OCI-M1 (cell line): ENCODE data around the gene MED14.
"Not testable (repeated sequence)": the region's sequence is repeated elsewhere in the genome, so short reads cannot be mapped to it uniquely, and the experiment has no call there.

Experiments used
- DNase-seq: peaks from one replicate; lab custom pipeline; 2025; lab: John Stamatoyannopoulos, UW

Gene MED14

DNA sequence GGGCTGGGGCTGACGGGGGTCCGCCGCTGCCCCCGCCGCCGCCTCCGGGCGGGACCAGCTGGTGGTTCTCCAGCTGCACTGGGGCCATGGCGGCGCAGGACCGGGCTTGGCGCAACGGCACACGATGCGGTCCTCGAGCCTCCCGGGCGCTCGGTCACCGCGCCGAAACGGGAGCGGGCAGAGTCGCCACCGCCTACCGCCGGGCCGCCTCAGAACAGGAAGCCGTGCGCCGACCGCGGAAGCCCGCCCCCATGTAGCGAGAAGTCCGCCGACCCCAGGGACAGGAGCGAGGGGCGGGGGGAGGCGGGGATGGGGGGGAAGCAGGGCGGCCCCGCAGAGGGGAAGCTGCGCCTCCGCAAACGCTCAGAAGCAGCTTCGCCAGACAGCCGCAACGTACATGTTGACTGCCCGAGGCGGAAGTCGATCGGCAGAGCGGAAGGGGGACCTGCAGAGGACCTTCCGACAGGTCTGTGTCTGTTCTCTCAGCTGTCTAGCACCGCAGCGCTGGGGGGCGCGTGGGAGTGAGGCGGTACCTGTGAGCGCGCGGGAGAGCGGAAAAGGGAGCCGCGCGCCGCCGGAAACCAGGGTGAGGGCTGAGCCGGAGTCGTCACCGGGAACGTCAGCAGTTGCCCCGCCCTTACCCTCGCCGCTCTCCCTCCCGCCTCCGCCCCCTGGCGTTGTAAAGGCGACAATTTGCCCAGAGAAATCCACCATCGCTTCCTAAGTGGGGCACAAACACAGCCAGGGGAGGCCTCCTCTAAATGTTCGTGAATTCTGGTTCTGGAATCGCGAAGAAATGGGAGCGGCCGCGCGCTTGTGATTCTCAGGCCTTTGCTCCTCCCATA lies at the start of gene MED14:
Gene MED14, minus strand, starts transcription at position 218 of the 845 bp plus-strand sequence. Its CDS starts 130 bp downstream, at position 88.
- DNase-seq, result peak; percentile 94

DNA sequence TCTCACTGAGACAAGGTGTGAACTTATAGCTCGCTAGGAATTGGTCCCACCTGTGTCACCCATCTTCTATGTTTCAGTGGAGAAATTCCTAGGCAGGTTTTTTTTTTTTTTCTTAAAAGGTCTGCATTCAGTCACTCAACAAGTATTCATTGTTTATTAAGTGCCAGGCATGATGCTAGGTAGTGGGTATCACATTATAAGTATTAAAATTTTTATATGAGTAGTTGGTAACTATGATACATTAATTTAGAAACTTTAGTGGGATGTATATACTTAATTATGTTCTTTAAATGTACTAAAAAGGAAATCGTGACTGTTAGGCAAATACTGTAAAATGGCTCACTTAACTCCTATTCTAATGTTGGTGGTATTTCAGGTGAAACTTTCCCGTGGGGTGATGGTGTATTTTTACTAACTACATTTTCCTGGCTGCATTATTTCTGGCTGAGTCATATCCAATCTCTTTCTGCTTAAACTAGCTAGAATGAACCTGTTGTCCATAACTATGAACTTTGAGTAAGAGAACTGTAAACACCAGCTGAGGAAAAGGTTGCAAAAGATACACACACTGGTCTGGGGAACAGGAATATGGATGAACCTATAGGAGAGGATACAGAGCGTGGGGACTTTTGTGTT lies 49.3 kb upstream of the MED14 start:
- no peak for DNase-seq

DNA sequence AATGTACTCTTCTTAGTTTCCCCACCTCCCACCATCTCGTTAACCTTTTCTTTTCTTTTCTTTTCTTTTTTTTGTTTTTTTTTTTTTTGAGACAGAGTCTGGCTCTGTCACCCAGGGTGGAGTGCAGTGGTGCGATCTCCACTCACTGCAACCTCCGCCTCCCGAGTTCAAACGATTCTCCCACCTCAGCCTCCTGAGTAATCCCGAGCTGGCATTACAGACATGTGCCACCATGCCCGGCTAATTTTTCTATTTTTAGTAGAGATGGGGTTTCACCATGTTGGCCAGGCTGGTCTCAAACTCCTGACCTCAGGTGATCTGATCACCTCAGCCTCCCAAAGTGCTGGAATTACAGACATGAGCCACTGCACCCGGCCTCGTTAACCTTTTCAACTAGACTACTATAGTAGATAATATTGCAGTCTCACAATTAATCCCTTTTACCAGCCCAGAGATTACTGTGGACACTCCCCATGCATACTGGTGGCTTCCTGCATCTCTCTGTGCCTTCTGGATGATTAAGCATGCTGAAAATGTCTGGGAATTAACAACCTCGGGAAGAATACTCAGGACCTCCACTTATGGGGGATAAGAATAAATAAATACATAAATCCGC lies 47.4 kb upstream of the MED14 start:
- DNase-seq, result not testable (repeated sequence)

DNA sequence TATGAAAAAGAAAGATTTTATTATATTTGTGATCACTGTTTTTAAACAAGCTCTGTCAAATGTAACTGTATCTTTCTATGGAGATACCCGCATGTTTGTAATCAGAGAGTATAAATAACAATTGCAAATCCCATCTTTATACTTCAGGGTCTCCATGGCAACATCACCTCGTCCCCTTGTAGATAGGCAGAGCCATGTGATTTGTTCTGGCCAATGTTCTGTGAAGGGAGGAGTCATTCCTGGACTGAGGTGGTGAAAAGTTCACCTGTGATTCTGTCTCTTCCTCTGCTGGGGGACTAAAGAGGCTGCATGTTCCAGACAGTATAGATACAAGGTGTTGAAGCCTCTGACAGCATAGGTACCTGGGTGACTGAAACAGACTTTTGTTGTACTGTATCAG lies 45.6 kb upstream of the MED14 start:
- DNase-seq, result no peak

DNA sequence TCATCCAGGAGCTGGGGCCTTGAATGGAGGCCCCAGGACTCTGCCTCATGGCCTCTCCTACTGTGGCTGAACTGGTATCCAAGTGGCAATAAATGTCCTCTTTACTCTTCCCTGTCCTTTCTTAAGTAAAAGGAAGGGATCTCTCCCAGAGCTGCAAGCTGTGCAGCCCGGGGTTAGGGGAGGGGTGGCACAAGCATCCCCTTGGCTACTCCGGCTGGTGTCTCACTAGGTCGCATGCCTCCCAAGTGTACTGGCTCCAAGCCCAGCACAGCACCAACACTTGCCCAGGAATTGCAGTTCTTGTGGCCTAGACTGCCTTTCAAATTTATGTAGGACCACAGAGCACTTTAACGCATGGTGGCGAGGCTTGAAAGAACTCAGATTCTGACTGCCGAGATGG lies 44.7 kb upstream of the MED14 start:
- DNase-seq, result no peak

DNA sequence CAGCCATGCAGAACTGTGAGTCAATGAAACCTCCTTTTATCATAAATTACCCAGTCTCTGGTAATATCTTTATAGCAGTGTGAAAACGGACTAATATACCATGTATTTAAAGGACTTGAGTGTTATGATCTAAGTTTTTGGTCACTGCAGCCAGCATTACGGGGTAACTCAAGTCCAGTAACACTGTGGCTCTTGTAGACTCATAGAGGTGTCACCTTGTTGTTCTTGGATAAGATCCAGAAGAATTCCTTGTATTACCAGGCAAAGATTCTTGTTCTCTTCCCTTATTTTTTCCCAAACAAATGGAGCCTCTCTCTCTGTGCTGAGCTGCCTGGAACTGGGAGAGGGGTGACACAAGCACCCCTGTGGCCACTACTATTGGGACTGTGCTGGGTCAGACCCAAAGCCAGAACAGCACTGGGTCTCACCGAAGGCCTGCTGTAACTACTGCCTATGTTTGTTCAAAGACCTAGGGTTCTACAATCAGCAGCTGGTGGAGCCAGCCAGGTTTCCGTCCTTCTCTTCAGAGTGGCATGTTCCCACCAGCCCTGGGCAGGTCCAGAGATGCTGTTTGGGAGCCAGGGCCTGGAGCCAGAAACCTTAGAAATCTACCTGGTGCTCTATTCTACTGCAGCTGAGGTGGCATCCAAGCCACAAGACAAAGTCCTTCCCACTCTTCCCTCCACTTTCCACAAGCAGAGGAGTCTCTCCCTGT lies 43.7 kb upstream of the MED14 start:
- no peak for DNase-seq

DNA sequence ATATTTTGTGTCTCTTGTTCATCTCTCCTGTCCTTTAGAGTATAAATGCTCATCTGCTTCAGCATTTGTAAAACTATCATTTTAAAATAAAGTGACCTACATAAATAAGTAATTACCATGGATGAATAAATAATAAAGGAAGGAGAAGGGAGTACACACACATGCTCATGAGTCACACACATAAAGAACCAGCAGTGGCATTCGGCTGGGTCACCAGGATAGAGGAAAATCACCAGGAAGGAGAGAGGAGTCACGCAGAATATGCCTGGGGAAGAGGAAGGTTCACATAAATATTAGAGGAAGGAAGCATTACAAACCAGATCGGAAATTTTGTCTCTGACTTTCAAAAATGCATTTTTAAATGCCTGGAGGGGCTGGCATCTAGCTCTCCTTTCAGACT lies 38.5 kb upstream of the MED14 start:
- DNase-seq, result no peak

DNA sequence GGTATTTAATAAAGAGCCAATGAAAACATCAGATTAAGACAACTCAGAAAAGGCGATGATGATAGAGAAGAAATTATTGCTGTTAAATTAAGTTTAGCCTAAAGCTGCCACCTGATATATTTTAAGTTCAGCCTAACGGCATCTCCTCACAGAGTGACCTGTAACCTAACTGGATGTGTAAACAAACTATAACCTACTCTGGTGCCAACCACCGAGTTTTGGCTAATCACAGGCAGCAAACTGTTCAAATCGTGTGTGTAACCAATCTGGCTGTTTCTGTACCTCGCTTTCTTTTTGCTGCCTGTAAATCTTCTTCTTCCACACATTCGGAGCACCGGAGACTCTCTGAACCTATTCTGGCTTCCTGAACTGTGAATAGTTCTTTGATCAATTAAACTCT lies 37.8 kb upstream of the MED14 start:
- DNase-seq, result no peak

DNA sequence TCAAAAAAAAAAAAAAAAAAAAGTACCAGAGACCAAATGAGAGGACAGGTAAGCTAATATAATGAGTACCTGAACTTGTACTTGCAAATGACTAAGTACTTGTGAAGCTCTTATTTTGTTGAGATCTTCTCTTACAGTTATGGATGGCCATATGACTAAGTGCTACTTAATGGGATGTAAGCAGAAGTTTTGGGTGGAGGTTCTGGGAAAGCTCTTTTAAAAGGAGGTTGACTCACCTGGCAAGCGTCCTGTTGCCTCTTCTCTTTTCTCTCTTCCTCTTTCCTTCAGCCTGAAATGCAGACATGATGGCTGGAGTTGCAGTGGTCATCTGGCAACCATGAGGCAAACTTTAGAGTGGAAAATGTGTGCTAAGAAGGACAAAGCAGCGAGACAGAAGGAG lies 36.9 kb upstream of the MED14 start:
- no peak for DNase-seq

DNA sequence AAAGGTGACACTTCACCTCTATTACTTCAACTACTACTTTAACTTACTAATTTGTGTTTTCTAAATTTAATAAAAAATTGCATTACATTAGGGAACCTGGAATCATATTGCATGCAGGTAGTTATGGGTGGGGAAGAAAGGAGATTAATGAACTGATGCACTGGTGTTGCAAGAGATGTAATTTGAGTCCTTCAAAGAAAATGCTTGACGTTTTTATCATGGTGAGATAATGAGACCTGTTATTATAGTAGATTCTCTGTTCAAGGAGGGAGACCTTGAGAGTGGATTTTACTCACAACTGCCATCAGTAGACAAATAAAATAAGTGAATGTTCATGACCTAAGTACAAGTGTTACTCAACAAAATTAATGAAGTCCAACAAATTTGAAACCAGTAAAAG lies 26.4 kb upstream of the MED14 start:
- no peak for DNase-seq

DNA sequence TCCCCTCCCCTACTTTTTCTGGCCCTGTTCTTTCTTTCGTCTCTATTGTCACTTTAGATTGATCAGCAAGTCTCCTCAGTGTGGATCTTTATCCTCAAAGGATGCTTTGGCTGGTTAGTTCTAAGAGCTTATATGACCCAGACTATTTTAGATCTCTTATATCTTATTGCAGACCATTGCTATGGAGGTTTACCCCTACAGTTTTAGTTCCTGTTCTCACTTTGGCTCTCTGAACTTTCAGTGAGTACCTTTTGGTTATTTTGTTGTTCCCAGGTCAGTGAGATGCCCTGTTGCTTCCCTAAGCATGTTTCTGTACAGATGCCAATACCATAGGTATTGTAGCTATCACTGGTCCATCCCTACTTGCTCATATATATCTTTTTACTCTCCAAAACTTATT lies 24.0 kb upstream of the MED14 start:
- no peak for DNase-seq

DNA sequence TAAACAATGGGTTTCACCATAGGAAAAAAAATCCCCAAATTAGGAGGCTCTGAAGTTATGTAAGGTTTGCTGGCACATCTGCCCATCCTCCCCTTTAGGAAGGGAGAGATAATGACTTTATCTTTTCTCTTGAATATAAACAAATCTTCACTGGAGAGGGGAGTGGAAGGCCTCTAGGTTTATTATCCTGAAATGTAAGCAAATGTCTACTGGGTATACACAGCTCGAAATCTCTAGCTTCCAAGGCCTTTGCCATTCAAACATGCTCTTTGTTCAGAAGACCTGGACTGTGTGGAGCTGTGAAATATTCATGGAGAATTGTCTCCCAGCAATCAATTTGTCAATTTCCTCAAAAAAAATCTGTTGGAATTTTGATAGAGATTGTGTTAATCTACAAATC lies 21.7 kb upstream of the MED14 start:
- no peak for DNase-seq

DNA sequence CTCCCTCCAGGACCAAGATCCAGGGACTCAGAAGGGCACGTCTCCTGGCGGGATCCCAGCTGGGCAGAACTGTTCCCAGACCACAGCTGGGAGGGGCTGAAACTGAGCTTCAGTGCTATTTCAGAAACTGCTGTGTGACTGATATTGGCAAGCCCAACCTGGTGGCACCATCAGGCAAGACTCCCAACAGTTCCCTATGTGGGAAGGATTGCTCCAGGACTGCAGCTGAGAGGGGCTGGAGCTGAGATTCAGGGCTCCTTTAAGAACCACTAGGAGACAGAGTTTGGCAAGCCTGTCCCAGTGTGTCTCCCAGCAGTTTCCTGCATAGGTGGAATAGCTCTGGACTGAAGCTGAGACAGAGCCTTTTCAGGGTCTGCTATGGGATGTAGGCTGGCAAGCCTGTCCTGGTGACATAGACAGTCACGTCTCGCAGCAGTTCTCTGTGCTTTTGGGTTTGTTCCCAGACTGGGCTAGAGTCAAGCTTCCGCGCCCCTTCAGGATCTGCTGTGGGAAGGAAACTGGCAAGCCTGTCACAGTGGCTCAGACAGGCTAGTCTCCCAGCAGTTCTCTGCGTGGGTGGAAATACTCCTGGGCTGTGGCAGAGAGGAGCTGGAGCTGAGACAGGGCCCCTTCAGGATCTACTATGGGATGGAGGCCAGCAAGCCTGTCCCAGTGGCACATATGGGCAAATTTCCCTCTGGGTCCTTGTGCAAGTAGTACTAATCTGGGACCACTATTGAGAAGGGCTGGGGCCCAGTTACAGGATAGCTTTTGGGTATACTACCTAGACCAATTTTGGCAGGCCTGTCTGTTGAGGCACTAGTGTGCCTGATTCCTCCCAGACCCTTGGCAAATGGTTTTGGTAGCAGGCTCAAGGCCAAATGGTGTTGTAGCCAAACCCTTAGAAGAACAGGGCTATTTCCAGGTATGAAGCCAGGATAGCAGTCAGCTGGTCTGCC lies 20.2 kb upstream of the MED14 start:
- no peak for DNase-seq

DNA sequence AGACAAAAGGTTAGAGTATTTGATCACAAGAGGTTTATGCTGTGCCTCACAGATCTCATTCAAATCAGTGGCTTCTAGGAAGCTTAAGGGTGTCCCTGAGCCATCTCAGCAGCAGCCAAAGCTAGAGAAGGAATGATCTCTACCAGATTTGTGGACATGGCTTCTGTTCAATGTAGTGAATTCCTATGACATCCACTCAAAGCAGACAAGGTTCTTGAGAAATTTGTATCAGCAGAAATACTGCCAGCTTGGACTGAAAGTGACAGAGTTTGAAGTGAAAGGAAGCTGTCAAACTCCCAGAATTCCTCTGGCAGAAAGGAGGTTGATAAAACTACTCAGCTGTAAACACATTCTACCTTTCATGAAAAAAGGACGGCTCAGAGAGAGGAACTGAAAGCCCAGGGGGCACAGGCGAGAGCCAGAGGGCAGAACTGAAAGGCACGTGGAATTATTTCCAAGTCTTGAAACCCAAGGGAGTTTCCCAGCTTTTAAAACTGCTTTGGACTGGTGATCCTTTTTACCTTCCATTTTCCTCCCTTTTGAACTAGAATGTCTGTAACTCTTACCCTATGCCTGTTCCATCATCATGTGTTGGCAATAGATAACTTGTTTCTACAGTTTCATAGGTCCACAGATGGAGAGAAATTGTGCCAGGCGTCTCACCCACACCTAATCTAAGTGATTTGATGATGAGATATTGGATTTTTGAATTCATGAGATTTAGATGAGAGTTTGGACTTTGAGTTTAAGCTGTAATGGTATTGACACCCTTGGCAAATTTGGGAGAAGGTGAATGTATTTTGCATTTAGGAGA lies 14.5 kb upstream of the MED14 start:
- DNase-seq, result peak; percentile 5

DNA sequence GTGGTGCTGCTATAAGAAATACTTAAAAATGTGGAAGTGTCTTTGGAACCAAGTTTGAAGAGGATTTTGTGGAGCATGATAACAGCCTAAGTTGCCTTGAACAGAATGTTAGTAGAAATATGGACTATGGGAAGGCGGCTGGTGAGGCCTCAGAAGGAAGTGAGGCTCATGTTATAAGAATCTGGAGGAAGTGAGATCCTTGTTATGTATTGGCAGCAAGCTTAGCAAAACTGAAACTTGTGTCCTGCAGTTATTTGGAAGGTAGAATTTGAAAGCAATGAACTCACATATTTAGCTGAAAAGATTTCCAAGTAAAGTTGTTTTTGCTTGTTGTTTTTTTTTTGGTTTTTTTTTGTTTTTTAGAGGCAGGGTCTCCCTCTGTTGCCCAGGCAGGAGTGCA lies 13.6 kb upstream of the MED14 start:
- no peak for DNase-seq

DNA sequence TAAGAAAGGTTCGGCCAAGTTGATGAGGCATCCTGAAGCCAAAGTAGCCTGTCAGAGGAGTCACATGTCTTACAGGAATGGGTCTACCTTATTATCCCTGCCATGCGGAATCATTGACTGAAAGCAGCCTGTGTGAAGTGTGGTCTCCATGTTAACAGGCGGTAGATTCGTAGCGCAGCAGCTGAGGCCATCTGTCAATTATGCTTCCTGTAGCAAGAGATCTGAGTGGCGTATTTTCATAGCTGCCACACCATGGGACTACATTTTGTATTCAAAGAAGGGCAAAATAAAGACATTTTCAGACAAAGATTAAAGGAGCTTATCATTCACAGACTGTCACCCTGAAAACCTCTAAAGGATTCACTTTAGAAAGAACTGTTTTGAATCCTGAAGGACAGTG lies 11.2 kb upstream of the MED14 start:
- DNase-seq, result no peak

DNA sequence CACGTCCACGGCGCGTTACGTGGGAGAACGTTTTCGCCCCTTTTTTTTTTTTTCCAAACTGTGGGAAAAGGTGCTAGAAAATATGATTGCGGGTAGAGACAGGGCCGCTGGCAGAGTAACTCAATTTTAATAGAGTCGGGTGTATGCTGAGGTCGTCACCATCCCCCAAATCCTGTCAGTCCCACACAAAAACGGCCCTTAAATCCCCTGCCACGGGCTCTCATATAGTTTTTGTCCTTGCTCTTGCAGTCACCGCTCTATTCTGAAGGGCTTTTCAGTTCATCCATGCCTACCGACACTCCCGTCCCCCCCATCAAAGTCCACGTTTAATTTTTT lies 796 bp upstream of the MED14 start:
- DNase-seq, result no peak

DNA sequence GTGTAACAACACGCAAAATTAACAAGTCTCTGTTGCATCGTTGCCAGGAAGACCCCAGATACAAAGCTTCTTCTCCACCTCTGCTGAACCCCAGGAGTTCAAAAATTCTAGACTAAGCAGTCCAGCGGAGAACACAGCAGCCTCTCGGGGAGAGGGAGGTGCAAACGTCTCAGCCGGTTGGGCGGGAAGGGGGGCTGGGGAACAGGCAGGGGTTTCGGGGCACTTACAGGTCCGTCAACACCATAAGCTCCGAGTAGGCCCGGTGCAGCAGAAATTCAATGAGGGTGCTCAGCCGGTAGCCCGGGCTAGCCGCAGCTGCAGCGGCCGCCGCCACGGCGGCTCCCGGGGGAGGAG lies 394 bp downstream of the MED14 start:
- no peak for DNase-seq

DNA sequence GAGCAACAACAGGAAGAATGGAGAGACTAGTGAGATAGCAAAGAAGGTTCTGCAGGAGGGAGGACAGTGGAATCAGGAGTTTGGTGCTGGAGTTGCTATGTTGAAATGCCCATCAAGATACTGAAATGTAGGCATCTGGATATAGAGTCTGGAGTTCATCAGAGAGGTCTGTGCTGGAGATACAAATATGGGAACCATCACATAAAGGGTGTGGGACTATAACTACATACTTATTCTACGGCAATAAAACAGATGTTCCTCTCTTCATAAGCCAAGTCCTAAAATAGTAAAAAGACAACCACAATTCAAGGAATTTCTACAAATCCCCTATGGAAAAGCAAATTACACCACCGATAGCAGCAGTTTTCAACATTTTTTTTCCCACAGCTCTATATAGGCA lies 1.6 kb downstream of the MED14 start:
- no peak for DNase-seq

DNA sequence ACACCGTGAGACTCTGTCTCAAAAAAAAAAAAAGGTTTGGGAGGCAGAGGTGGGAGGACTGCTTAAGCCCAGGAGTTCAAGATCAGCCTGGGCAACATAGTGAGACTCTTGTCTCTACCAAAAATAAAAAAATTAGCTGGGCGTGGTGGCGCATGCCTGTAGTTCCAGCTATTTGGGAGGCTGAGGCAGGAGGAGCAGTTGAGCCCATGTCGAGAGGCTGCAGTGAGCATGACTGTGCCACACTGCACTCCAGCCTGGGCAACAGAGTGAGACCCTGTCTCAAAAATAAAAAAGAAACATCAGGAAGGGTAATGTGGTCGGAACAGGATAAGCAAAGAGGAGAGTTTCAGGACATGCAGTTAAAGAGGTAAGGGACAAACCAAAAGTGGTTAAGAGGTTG lies 2.8 kb downstream of the MED14 start:
- DNase-seq, result not testable (repeated sequence)
